Esophagus squamous epithelium (tissue), 4 donors: ENCODE results near the gene TMEM108.

Experiments
- CTCF ChIP-seq, 6 experiments: fragments of 450-650 bp in 4 of 6; fragments of 200-600 bp in 2 of 6; sonication (generic) in 2 of 6; IDR thresholded peaks; one replicate each; pipeline ENCODE4 v1.5.1; 2016 to 2019; ENCODE audit warnings: antibody characterized with exemption in 6 of 6, mild to moderate bottlenecking in 4 of 6, moderate library complexity in 4 of 6
- POLR2A ChIP-seq, 4 donors: fragments of 450-650 bp; IDR thresholded peaks; one replicate each; pipeline ENCODE4 v1.6.1; 2017; ENCODE audit warnings: antibody characterized with exemption in 4 of 4, mild to moderate bottlenecking in 4 of 4, moderate library complexity in 3 of 4

- TF ChIP-seq POLR2A (IDR thresholded peaks at IDR 0.05) = no peak
- TF ChIP-seq CTCF (IDR thresholded peaks at IDR 0.05) = no peak
These were observed 211.3 kb downstream of the TMEM108 start for GRCh38 chr3:133249490-133249889.
